CD4-positive, alpha-beta T cell treated with Interferon alpha-2 for 1 hour (primary cell): Measurements from ENCODE around the gene PDE4D.

Experiments
- DNase-seq, 2 donors: peaks; one replicate each; pipeline ENCODE4 v3.0.0-alpha.2; 2020 to 2022

The PDE4D gene

GRCh38 chr5:59732301-59732700, 161.2 kb downstream of the PDE4D start:
- no peak for DNase-seq

DNA sequence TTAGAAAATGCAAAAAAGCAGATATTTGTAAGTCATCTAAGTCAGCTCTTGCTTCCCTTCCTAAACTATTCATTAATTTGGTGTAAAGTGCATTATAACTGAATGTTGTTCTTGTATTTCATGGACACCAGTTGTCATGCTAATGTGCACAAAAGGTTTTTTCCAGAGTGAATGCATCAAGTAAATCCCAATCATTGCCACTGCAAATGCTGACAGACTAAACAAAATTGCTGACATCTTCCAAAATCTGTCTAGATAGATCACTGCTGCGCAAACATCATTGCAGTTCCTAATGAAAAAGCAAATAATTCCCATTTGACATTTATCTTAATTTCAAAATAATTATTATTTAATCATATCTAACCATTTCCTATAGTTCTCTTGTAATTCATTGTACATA, 161.7 kb downstream of the PDE4D start:
- no peak for DNase-seq

DNA sequence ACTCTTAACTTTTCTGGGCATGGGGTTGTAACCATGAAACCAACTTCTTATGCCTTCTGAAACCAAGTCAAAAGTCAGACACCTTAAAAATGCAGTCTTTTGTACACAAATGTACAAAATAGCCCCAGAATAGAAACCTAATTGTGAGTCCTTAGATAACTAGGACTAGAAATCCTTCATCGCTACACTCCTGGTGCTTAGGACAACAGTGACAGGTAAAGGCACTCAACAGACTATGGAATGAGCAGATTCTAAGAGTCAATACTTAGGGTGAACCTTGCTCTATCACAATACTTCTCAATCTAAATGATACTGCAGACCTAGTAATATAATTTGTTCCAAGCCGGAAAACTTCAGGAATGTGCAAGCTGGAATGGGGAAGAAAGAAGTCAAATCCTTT, 163.7 kb downstream of the PDE4D start:
- no peak for DNase-seq

DNA sequence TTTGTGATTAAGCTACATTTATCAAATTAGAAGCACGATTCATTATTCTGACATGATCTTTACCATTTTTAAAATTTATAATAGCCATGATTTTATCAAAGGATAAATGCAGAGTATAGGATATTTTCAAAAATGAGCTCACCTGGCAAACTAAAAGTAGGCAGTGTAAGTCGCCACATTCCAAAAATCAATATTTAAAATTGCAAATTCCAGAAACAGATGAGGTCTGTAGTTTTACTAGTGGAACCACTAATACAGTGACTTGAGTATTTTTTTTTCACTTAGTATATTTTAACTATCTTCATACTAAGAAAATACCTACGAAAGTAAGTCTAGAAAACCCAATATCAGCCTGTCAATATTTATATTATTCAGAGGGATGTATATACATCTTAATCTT, 164.2 kb downstream of the PDE4D start:
- DNase-seq = no peak

GRCh38 chr5:59728356-59728755, 165.2 kb downstream of the PDE4D start:
- no peak for DNase-seq

DNA sequence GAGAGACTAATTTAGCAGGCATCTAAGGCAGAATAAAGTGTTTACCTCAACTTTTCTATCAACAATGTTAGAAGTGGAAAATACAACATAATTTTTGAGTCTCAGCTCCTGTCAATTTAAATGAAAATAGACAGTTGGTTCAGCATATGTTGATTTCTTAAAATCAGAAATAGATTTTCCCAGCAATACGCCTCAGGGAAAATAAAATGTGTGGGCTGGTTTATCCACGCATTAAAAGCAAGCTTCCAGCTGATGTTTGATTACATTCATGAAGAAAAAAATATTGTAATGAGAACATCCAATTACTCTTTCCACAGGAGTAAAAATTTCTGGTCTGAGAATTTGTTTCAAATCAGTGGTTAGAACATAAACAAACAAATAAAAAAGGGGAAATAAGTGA, 166.3 kb downstream of the PDE4D start:
- no peak for DNase-seq

DNA sequence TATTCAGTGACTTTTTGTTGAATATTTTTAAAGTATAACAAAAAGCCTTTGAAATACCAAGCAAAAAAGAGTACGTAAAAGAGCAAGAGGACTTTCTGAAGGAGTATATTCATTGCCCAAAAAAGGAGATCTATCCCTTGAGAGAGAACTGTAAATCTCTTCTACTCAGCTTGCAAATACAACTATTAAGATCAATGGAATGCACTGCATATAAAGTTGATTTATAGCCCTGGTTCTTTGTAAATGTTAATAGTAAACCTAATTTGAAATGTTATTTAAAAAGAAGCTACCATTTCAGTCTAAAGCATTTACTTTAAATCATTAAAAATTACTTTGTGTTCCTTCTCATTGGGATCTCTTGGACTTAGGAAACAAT, 168.1 kb downstream of the PDE4D start:
- no peak for DNase-seq

- DNase-seq = peak in 1 of 2 donors; percentile 12
These were observed 168.8 kb downstream of the PDE4D start for GRCh38 chr5:59724482-59725391.

GRCh38 chr5:59722874-59723273, 170.7 kb downstream of the PDE4D start:
- DNase-seq = no peak

- DNase-seq = no peak
These were observed 171.8 kb downstream of the PDE4D start for GRCh38 chr5:59721741-59722140.

GRCh38 chr5:59720063-59720462, 173.5 kb downstream of the PDE4D start:
- no peak for DNase-seq

DNA sequence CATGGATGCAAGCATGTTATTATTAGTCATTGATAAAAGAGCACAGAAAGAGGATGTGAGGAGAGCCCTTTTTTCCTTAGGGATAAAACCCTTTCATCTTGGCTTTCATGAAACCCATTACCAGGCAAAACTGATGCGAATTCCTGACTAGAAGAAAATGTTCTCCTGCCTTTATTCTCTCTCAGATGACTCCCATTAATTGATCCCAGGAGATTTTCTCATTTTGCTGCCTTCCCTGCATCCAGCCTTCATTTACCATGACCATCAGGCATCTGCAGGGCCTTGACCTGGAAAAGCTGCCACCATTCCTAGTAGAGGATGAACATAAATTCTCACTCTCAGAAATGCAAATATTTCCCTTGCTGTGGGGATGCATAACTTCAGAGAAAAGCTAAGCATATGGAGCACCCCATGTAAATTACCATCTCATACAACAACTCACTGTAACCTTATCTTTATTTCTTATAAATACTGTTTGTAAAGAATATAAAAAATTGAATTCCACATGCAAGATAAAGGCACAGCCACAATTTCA, 176.5 kb downstream of the PDE4D start:
- no peak for DNase-seq

DNA sequence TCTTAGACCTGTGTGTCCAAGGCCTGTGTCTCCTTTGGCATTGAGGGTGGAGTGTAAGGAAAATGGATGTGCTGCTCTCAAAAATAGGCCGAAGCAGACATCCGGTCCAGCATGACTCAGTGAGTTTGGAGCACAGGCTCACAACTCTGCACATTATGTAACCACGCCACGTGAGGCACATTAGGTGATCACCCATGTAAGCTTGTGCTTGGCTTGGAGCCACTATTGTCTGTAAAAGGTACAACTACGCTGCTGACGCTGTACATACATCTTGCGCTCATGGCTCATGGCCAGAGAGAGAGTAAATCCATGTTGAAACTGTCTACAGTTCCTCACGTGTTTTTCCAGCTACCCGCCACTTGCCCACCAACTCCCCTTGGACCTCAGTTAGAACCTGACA, 177.5 kb downstream of the PDE4D start:
- DNase-seq = no peak

DNA sequence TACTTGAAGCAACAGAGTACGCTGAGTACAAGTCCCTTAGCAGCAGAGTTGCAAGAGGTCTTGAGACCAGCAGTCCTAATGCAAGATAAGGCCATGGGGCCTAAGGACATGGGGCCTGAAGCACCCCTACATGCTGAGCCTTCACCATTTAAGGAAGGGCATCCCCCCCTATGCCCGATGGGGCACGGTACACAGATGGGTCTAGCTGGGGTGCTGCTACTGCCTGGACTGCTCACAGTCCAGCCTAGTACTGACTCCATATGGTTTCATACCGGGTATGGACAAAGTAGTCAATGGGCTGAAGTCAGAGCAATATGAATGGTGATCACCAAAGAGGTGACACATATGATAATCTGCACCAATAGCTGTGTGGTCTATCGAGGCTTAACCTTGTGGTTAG, 178.3 kb downstream of the PDE4D start:
- no peak for DNase-seq

DNA sequence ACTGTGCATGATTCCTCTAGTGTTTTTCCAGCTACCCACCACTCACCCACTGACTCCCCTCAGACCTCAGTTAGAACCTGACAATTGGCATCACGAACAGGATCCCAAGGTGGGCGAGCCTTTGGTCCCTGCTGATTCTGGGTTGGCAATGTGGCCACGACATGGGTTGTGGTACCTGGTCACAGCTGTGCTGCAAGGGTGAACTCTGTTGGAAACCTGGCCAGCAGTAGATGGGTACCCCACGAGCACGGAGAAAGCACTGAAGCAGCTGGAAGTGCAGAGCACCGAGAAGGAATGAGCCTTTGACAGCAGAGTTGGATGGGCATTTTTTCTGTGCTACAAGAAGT, 180.1 kb downstream of the PDE4D start:
- DNase-seq = no peak

DNA sequence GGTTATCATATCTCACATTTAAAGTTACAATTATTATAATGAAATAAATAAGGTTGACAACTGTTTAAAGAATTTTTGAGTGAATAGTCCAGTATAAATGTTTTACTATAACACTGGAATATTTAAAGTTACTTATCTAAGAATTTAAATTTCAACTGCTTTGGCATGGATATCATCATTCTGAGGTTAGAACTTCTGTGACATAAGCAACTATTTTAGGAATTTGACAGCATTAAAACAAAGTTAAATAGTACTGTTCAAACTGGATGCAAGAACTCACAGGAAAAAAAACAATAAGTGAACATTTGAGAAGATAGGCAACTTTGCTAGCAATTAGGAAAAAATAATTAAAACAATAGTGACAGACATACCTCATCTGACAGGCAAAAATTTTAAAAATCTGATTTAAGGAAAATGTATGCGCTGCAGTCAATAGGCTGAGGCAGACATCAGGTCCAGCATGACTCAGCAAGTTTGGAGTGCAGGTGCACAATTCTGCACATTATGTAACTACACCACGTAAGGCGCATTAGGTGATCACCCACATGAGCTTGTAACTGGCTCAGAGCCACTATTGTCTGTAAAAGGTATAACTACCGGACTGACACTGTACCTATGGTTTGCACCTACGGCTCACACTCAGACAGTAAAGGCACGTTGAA, 180.6 kb downstream of the PDE4D start:
- peak in 1 of 2 donors; percentile 22 for DNase-seq

GRCh38 chr5:59711310-59711709, 182.2 kb downstream of the PDE4D start:
- no peak for DNase-seq

DNA sequence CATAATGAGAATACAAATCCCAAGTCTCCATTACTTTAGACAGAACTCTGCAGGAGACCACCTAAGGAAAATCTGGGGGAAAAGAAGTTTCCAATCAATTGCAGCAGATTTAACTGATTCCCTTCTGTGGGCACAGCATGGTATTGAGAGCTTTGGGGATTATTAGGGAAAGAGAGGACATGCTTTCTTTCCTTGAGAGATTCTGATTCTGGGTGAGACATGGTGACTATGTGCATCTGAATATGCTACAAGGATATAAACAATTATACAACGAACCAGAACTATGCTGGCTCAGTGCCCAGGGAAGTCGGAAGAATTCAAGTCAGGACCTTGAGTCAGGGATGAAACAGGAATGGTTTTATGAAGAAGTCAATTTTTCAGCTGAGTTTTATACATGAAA, 183.7 kb downstream of the PDE4D start:
- no peak for DNase-seq

DNA sequence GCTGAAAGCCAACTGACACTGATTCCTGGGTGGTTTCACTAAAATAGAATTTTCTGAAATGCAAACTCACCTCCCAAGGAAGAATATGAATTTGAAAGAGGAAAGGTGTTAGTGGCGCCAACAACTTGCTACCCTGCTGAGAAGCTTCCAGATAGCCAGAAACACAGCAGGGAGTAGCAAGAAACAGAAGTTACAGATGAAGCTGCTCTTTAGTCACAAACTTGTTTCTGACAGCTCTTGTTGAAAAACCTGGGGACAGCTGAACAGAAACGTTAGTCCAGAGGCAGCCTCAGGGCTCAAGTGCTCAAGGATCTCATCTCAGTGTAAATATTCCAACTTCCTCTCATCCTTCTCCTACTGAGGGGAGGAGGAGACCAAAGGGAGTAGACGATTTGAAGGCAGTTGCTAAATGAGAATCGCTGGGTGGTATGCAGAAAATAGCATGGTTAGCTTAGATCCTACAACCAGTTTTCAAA, 184.1 kb downstream of the PDE4D start:
- no peak for DNase-seq

- DNase-seq = no peak
These were observed 188.6 kb downstream of the PDE4D start for GRCh38 chr5:59704936-59705335.

DNA sequence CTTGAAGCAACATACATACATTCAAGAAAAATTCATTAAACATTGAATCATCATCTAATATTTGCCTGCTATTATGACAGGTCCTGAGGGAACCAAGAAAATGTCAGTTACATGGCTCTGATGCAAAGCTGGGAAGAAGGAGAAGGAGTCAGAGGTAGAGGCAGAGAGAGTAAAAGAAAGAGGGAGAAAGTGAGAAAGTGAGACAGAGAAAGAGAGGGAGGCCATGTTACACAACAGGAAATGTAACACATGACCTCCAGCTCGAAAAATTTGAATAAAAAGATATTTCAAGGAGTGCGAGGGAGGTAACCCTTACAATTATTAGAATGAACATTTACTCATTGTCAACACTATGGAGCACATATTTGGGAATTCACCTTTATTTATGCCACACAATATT, 189.7 kb downstream of the PDE4D start:
- no peak for DNase-seq

GRCh38 chr5:59698207-59699178, 195.0 kb downstream of the PDE4D start:
- DNase-seq = no peak

DNA sequence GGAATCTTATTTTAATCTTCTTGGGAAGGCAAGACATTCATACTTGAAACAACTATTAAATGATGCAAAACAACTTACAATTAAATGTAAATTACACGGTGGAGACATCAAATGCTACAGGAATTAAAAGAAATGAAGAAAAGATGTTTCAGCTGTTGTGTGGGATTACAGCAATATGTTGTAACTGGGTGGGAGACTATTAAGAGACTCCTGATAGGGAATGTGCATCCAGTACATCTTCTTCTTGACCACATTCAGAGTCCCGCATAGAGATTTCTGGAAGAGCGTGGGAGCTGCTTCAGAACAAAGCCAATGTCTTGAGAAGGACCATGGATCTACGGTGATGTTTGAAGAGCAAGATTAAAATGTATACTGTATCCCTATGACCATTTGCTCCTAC, 199.1 kb downstream of the PDE4D start:
- DNase-seq = no peak
